Neural progenitor cell (in vitro differentiated cells): ENCODE measurements around the gene FAT1. TPM values are rescaled to one million over a fixed set of nuclear protein-coding genes. Genes with fewer than 3 reads are reported as not detected.

Source experiments
- DNase-seq: peaks from one replicate; pipeline ENCODE4 v3.0.0-alpha.2; 2016; ENCODE audit warnings: low spot score
- H2AFZ ChIP-seq: fragments of 200-600 bp; sonication (generic); replicated peaks from 2 replicates; pipeline ENCODE4 v1.6.1; 2016; ENCODE audit warnings: antibody characterized with exemption
- H3F3A ChIP-seq: fragments of 200-600 bp; sonication (generic); 2 replicates; pipeline ENCODE4 v1.6.1; 2016; ENCODE audit warnings: antibody characterized with exemption, low read depth
- H3K27ac ChIP-seq: fragments of 200-600 bp; sonication (generic); 2 replicates; pipeline ENCODE4 v1.5.1; 2016; ENCODE audit warnings: mild to moderate bottlenecking
- H3K27me3 ChIP-seq: fragments of 200-600 bp; sonication (generic); 2 replicates; pipeline ENCODE4 v1.6.1; 2016; ENCODE audit warnings: mild to moderate bottlenecking, moderate library complexity
- H3K36me3 ChIP-seq: fragments of 200-600 bp; sonication (generic); 2 replicates; pipeline ENCODE4 v1.5.1; 2016
- H3K4me1 ChIP-seq: fragments of 200-600 bp; sonication (generic); 2 replicates; pipeline ENCODE4 v1.6.1; 2016; ENCODE audit warnings: mixed run types
- H3K4me2 ChIP-seq: fragments of 200-600 bp; sonication (generic); 2 replicates; pipeline ENCODE4 v1.6.1; 2016
- H3K4me3 ChIP-seq: fragments of 200-600 bp; sonication (generic); 2 replicates; pipeline ENCODE4 v1.5.1; 2016
- H3K79me2 ChIP-seq: fragments of 200-600 bp; sonication (generic); 2 replicates; pipeline ENCODE4 v1.6.1; 2016; ENCODE audit warnings: low read depth
- H3K9ac ChIP-seq: fragments of 200-600 bp; sonication (generic); 2 replicates; pipeline ENCODE4 v1.6.1; 2016
- H3K9me3 ChIP-seq: fragments of 200-600 bp; sonication (generic); 2 replicates; pipeline ENCODE4 v1.5.1; 2016; ENCODE audit warnings: low read depth
- H4K20me1 ChIP-seq: fragments of 200-600 bp; sonication (generic); 2 replicates; pipeline ENCODE4 v1.6.1; 2016; ENCODE audit warnings: low read depth
- H3K27ac Mint-ChIP-seq: 3 replicates; pipeline ENCODE4 v1.8.0; 2021; ENCODE audit warnings: mixed read lengths
- H3K27me3 Mint-ChIP-seq: 2 replicates; pipeline ENCODE4 v1.8.0; 2022; ENCODE audit warnings: low read depth, mild to moderate bottlenecking, inconsistent platforms, moderate library complexity, mixed read lengths; ENCODE audit not compliant: insufficient read depth
- H3K36me3 Mint-ChIP-seq: 3 replicates; pipeline ENCODE4 v1.8.0; 2021; ENCODE audit warnings: mixed read lengths
- H3K4me1 Mint-ChIP-seq: 3 replicates; pipeline ENCODE4 v1.8.0; 2021; ENCODE audit warnings: mixed read lengths
- H3K4me3 Mint-ChIP-seq: 3 replicates; pipeline ENCODE4 v1.8.0; 2021; ENCODE audit warnings: mild to moderate bottlenecking, moderate library complexity, mixed read lengths
- H3K9me3 Mint-ChIP-seq: 3 replicates; pipeline ENCODE4 v1.8.0; 2020; ENCODE audit warnings: mixed read lengths
- CTCF ChIP-seq: fragments of 200-600 bp; sonication (generic); IDR thresholded peaks from 2 replicates; pipeline ENCODE4 v1.5.1; 2017; ENCODE audit warnings: antibody characterized with exemption, mild to moderate bottlenecking
- EZH2 ChIP-seq: fragments of 200-600 bp; sonication (generic); IDR thresholded peaks from 2 replicates; pipeline ENCODE4 v1.6.1; 2017; ENCODE audit warnings: antibody characterized with exemption, mild to moderate bottlenecking, moderate library complexity
- EZH2phosphoT487 ChIP-seq: fragments of 200-600 bp; sonication (generic); IDR thresholded peaks from 2 replicates; pipeline ENCODE4 v1.6.1; 2017; ENCODE audit warnings: antibody characterized with exemption
- total RNA-seq: library from RNA; depleted of rRNA; stranded (reverse); fragments of >200 nt; gene quantifications from 2 replicates; pipeline ENCODE4 v1.2.3, GENCODE V29; 2015; ENCODE audit warnings: low replicate concordance

FAT1 gene
- total RNA-seq, 1 donor from 2014 or later = 517 TPM

- Mint-ChIP-seq H3K27me3 (peaks cover 3% of the 10 kb centered on the region), H3K9me3 (no peaks in the 10 kb centered on the region), H3K4me1 (peaks cover 13% of the 10 kb centered on the region), H3K4me3 (no peak overlapping the region), H3K27ac (no peak overlapping the region), H3K36me3 (peaks cover 86% of the 10 kb centered on the region)
- TF ChIP-seq EZH2phosphoT487 = no peak
- no peak for TF ChIP-seq CTCF
- TF ChIP-seq EZH2 = no peak
- H3K4me1 ChIP-seq = peaks cover 8% of the 10 kb centered on the region
- H3K9ac ChIP-seq = no peak overlapping the region
- peaks cover 25% of the 10 kb centered on the region for H3K36me3 ChIP-seq
- no peaks in the 10 kb centered on the region for H3K9me3 ChIP-seq
- H3F3A ChIP-seq = no peaks in the 10 kb centered on the region
- no peaks in the 10 kb centered on the region for H3K27me3 ChIP-seq
- H3K4me3 ChIP-seq = no peak overlapping the region
- no peak overlapping the region for H3K4me2 ChIP-seq
- H2AFZ ChIP-seq = no peak overlapping the region
- peaks cover 14% of the 10 kb centered on the region for H4K20me1 ChIP-seq
- H3K27ac ChIP-seq = no peak overlapping the region
- peaks cover 77% of the 10 kb centered on the region for H3K79me2 ChIP-seq
- no peak for DNase-seq
Observed at GRCh38 chr4:186619088-186619487, 104.6 kb downstream of the FAT1 start.

GRCh38 chr4:186617921-186618320 is 105.7 kb downstream of the FAT1 start:
- no peaks in the 10 kb centered on the region for H3K27me3 ChIP-seq
- Mint-ChIP-seq H3K36me3 (peaks cover 81% of the 10 kb centered on the region), H3K27ac (no peak overlapping the region), H3K4me1 (peaks cover 2% of the 10 kb centered on the region), H3K27me3 (peaks cover 3% of the 10 kb centered on the region), H3K4me3 (no peak overlapping the region), H3K9me3 (no peaks in the 10 kb centered on the region)
- no peak overlapping the region for H3K4me2 ChIP-seq
- peaks cover 71% of the 10 kb centered on the region for H3K79me2 ChIP-seq
- TF ChIP-seq CTCF = no peak
- no peak for TF ChIP-seq EZH2phosphoT487
- TF ChIP-seq EZH2 = no peak
- no peak for DNase-seq
- H3K9ac ChIP-seq = no peak overlapping the region
- no peak overlapping the region for H2AFZ ChIP-seq
- peaks cover 37% of the 10 kb centered on the region for H3K36me3 ChIP-seq
- H3K9me3 ChIP-seq = no peaks in the 10 kb centered on the region
- peaks cover 9% of the 10 kb centered on the region for H4K20me1 ChIP-seq
- no peaks in the 10 kb centered on the region for H3F3A ChIP-seq
- no peaks in the 10 kb centered on the region for H3K4me1 ChIP-seq
- H3K27ac ChIP-seq = no peak overlapping the region
- no peak overlapping the region for H3K4me3 ChIP-seq

- Histone ChIP-seq H3K27ac (no peak overlapping the region), H3K79me2 (peaks cover 21% of the 10 kb centered on the region), H3K4me2 (no peak overlapping the region), H4K20me1 (peaks cover 6% of the 10 kb centered on the region), H3K4me1 (peaks cover 9% of the 10 kb centered on the region), H2AFZ (no peak overlapping the region), H3K27me3 (no peaks in the 10 kb centered on the region), H3K36me3 (peaks cover 57% of the 10 kb centered on the region), H3F3A (peaks cover 4% of the 10 kb centered on the region), H3K9ac (no peak overlapping the region), H3K9me3 (no peaks in the 10 kb centered on the region), H3K4me3 (no peak overlapping the region)
- Mint-ChIP-seq H3K36me3 (peaks cover 75% of the 10 kb centered on the region), H3K4me1 (peaks cover 10% of the 10 kb centered on the region), H3K27me3 (no peaks in the 10 kb centered on the region), H3K27ac (no peak overlapping the region), H3K9me3 (no peaks in the 10 kb centered on the region), H3K4me3 (no peak overlapping the region)
- no peak for DNase-seq
- TF ChIP-seq CTCF (no peak), EZH2phosphoT487 (no peak), EZH2 (no peak)
Observed at GRCh38 chr4:186607490-186607889, 116.2 kb downstream of the FAT1 start.
